ENCODE results near the gene QRICH2.
"Not testable (repeated sequence)": the region's sequence is repeated elsewhere in the genome, so short reads cannot be mapped to it uniquely, and the experiment has no call there.

Gene QRICH2

DNA sequence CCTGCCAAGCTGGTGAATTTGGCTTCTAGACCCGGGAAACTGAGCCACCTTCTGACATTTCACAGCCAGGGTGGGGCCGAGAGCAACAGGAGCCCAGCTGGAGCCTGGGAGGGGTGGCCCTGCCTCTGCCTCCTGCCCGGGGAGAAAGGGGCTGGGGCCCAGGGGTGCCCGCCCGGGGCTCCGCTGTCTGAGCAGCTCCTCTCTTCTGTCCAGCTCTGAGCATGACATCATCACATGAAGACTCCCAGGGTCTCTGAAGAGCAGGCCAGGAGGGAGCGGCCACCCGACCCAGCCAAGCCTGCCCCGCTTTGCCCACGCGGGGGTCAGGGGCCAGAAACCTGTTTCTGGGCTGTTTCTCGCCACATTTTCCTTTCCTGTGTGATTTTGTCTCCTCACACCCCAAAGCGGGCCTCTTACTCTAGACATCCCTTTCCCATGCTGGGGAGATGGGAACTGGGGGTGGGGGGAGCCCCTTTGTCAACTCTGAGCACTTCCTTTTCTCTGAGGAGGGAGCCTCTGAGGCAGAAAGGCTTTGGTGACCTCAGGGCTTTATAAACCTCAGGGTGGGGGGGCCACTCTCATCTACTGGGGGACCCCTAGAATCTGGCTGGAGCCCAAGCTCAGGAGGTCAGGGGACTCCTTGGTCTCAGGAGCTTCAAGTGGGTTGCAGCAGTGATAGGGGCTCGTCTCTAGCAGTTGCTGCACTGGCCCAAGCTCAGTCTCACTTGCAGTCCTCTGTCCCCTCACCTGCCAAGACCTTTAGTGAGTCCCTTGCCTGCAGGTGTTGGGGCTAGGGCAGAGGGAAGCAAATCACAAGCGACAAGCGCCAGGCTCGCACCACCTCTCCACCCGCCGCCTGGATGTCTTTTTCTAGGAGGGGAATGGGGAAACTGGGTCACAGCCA lies 35.3 kb downstream of the QRICH2 start:
- Histone ChIP-seq H3K4me3 (ENCODE audit: insufficient read depth, low read depth, low read length) (no peak overlapping the region), H3K9me3 (ENCODE audit: control insufficient read depth, low read length) (no peaks in the 10 kb centered on the region), H3K27me3 (ENCODE audit: control insufficient read depth, insufficient read depth, low read length, poor library complexity, severe bottlenecking) (no peaks in the 10 kb centered on the region), H3K36me3 (ENCODE audit: control insufficient read depth, insufficient read depth, low read length) (no peaks in the 10 kb centered on the region), H3K4me1 (ENCODE audit: control insufficient read depth, insufficient read depth, low read length) (peaks cover 26% of the 10 kb centered on the region), H3K27ac (ENCODE audit: insufficient read depth, low read depth, low read length, poor library complexity, severe bottlenecking) (peak overlapping the region; percentile 3)
- WGBS, 2 experiments = 86 to 87% methylated on average over 19 of the region's 19 CpGs

DNA sequence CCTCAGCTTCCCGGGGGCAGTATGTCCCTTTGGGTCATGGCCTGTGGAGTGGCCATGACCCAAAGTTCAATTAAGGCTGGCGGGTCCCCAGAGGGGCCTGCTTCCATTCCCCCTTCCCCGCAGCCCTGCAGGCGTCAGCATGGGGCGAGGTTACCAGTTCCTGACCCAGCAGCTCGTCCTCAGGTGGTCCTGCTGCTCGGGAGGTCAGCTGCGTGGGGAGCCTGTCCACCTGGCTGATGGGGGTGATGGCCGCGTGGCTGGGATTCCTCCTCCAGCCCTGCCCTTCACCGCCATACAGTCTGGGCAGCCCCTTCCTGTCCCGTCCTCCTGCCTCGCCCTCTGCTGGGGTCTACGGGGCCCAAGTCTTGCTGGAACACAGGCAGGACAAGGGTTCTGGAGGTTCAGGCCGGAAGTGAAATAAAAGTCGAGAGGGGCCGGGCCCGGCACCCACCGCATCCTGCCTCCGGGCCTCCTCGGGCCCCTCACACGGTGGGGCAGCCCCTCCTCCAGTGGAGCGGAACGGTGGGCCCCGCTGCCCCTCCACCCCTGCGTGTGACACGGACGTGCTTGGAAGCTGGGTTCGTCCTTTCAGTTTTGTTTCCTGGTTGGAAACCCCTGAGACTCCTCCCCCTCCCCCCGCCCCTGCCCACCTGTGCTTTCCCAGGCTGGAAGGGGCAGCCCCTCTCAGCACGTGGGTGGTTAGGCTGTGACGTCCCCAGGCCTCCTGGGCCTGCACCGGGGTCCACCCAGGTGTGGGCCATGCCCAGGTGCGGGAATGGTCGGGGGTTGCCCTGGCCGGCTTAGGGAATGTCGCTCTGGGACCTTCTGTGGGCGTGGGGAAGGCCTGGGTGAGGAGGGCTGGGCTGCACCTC lies 36.2 kb downstream of the QRICH2 start:
- Histone ChIP-seq H3K4me1 (ENCODE audit: control insufficient read depth, insufficient read depth, low read length) (peaks cover 34% of the 10 kb centered on the region), H3K27ac (ENCODE audit: insufficient read depth, low read depth, low read length, poor library complexity, severe bottlenecking) (peak overlapping the region; percentile 3), H3K36me3 (ENCODE audit: control insufficient read depth, insufficient read depth, low read length) (no peaks in the 10 kb centered on the region)

DNA sequence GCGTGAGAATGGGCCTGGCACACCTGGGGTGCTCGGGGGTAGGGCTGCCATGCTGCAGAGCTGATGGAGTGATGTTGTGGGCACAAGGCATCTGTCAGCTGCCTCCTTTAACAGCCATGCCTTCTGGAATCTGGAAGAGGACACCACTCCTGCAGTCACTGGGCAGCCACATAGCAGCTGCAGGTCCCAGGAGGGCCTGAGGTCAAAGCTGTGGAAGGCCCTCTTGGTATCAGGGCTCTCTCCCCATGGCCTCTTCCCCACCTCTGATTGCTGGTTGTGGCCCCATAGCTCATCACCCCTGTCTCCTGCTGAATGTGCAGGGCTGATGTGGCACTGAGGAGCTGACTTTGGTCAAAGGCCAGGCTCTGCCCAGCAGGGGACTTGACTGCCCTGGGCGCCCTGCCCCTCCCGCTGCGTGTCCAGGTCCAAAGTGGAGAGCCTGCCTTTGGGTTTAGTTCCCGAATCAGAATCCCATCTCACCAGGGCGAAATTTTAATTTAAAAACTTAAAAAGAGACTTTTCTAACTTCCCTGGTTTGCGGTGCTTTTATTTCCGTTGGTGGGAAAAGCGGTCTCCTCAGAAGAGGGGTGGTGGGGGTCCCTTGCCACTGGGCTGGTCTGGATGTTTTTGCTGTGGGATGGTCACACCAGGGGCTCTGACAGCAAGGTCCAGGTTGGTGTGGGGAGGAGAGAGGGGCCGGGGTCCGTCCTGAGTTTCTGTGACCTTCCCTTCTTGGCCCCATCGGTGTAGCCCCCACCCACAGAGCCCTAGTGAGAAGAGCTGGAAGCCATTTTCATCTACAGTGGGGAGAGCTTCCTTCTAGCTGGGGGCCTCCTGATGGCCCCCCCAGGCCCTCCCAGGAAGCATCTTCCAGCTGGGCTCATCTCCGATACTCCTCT lies 37.1 kb downstream of the QRICH2 start:
- Histone ChIP-seq H3K27me3 (ENCODE audit: control insufficient read depth, insufficient read depth, low read length, poor library complexity, severe bottlenecking) (no peaks in the 10 kb centered on the region), H3K36me3 (ENCODE audit: control insufficient read depth, insufficient read depth, low read length) (no peaks in the 10 kb centered on the region), H3K4me1 (ENCODE audit: control insufficient read depth, insufficient read depth, low read length) (peaks cover 34% of the 10 kb centered on the region), H3K9me3 (ENCODE audit: control insufficient read depth, low read length) (no peaks in the 10 kb centered on the region), H3K4me3 (ENCODE audit: insufficient read depth, low read depth, low read length) (no peak overlapping the region), H3K27ac (ENCODE audit: insufficient read depth, low read depth, low read length, poor library complexity, severe bottlenecking) (no peak overlapping the region)
- 93 to 95% methylated on average over 13 of the region's 14 CpGs for WGBS, 2 experiments

More for the DNA sequence above, 36.2 kb downstream of the QRICH2 start:
- Histone ChIP-seq H3K9me3 (ENCODE audit: control insufficient read depth, low read length) (no peaks in the 10 kb centered on the region), H3K27me3 (ENCODE audit: control insufficient read depth, insufficient read depth, low read length, poor library complexity, severe bottlenecking) (no peaks in the 10 kb centered on the region), H3K4me3 (ENCODE audit: insufficient read depth, low read depth, low read length) (no peak overlapping the region)
- WGBS, 2 experiments = 64 to 66% methylated on average over 38 of the region's 38 CpGs

DNA sequence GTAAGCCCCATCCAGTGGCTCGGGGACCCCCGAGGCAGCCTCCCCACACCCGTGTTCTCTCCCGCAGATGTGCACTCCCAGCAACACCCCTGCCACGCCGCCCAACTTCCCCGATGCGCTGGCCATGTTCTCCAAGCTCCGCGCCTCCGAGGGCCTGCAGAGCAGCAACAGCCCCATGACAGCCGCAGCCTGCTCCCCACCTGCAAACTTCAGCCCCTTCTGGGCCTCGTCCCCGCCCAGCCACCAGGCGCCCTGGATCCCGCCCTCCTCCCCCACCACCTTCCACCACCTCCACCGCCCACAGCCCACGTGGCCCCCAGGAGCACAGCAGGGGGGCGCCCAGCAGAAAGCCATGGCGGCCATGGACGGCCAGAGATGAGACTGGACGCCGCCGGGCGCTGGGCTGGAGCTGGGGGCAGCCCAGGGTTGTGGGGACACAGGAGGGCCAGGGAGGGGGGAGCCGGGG lies 37.9 kb downstream of the QRICH2 start:
- Histone ChIP-seq H3K4me1 (ENCODE audit: control insufficient read depth, insufficient read depth, low read length) (peaks cover 34% of the 10 kb centered on the region), H3K27ac (ENCODE audit: insufficient read depth, low read depth, low read length, poor library complexity, severe bottlenecking) (no peak overlapping the region), H3K4me3 (ENCODE audit: insufficient read depth, low read depth, low read length) (no peak overlapping the region), H3K9me3 (ENCODE audit: control insufficient read depth, low read length) (no peaks in the 10 kb centered on the region), H3K36me3 (ENCODE audit: control insufficient read depth, insufficient read depth, low read length) (no peaks in the 10 kb centered on the region), H3K27me3 (ENCODE audit: control insufficient read depth, insufficient read depth, low read length, poor library complexity, severe bottlenecking) (no peaks in the 10 kb centered on the region)
- 92 to 93% methylated on average over 22 to 25 of the region's 26 CpGs for WGBS, 2 experiments

DNA sequence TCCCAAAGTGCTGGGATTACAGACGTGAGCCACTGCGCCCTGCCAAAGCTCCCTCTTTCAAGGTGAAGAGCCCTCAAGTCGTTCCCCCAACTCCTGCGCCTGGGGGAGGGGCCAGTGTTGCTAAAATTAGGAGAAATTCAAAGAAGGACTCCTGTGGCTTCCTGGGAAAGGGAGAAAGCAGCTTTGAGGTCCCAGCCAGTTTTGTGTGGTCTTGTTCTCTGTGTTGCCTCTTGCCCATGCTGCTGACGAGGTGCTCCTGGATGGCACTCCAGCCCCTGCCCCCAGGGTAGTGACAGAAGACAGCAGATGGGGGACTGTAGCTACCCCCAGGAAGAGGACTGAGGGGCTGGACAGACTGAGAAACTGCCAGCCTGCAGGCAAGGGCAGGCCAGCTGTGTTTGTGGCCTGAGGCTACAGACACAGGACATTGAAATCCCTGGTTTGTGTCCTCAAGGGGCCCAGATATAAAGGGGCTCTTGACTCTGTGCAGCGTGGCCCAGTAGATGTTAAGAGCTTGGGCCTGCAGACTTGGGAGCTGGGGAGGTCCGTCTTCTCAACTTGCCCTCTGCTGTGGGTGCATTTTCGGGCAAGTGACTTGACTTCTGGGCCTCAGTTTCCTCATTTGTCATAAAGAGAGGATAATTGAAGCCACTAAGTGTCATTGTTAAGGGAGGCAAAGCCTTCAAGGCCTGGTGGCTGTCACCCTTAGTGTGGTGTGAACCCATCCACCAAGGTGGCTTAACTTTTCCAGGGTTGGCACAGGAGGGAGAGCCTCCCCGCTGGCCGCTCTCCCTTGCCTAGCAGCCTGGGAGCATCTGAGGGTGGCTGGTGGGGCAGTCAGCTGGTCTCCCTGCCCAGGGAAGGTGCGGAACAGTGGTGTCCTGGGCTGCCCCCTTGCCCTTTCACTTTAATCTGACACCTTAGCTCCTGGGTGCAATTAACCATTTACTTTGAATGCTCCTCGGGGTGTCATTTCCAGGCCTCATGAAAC lies 38.8 kb downstream of the QRICH2 start:
- 78 to 79% methylated on average over 12 of the region's 12 CpGs for WGBS, 2 experiments
- peaks cover 34% of the 10 kb centered on the region for H3K4me1 ChIP-seq (ENCODE audit: control insufficient read depth, insufficient read depth, low read length)
- no peaks in the 10 kb centered on the region for H3K9me3 ChIP-seq (ENCODE audit: control insufficient read depth, low read length)
- no peaks in the 10 kb centered on the region for H3K36me3 ChIP-seq (ENCODE audit: control insufficient read depth, insufficient read depth, low read length)
- H3K4me3 ChIP-seq (ENCODE audit: insufficient read depth, low read depth, low read length) = no peak overlapping the region
- no peak overlapping the region for H3K27ac ChIP-seq (ENCODE audit: insufficient read depth, low read depth, low read length, poor library complexity, severe bottlenecking)
- H3K27me3 ChIP-seq (ENCODE audit: control insufficient read depth, insufficient read depth, low read length, poor library complexity, severe bottlenecking) = no peaks in the 10 kb centered on the region

DNA sequence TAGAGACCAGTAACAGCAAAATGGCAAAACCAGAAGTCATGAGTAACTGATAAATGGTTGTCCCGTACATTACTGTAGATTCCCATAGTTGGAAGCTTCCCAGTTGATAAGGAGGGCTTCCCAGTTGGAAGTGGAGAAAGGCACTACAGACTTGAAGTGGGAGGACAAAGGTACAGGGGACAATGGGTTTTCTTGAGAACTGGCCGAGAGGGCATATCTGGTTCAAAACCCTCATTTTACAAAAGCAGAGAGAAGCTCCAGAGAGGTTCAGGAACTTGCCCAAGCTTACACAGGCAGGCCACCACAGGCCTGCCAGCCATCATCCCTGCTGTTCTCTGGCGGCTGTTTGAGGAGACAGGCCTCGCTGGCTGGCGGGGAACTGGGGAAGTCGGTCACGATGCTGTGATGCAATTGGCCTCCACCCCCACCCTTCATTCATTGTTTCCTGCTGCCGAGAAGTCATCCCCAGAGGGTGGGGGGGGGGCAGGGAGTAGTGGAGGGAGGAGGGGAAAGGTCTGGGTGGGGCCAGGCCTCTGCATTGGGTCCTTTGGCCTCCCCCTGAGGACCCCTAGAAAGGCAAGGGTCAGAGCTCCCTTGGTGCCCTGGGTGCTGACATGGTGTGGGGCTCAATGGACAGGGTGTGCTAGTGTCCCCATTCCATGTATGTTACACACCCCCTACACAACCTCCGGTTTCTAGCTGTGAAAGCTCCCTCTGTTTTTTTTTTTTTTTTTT lies 39.9 kb downstream of the QRICH2 start:
- H3K27ac ChIP-seq (ENCODE audit: insufficient read depth, low read depth, low read length, poor library complexity, severe bottlenecking) = no peak overlapping the region
- H3K36me3 ChIP-seq (ENCODE audit: control insufficient read depth, insufficient read depth, low read length) = no peaks in the 10 kb centered on the region
- H3K4me3 ChIP-seq (ENCODE audit: insufficient read depth, low read depth, low read length) = no peak overlapping the region
- 52 to 53% methylated on average over 8 to 9 of the region's 9 CpGs for WGBS, 2 experiments
- H3K9me3 ChIP-seq (ENCODE audit: control insufficient read depth, low read length) = no peaks in the 10 kb centered on the region
- no peaks in the 10 kb centered on the region for H3K27me3 ChIP-seq (ENCODE audit: control insufficient read depth, insufficient read depth, low read length, poor library complexity, severe bottlenecking)
- peaks cover 34% of the 10 kb centered on the region for H3K4me1 ChIP-seq (ENCODE audit: control insufficient read depth, insufficient read depth, low read length)

DNA sequence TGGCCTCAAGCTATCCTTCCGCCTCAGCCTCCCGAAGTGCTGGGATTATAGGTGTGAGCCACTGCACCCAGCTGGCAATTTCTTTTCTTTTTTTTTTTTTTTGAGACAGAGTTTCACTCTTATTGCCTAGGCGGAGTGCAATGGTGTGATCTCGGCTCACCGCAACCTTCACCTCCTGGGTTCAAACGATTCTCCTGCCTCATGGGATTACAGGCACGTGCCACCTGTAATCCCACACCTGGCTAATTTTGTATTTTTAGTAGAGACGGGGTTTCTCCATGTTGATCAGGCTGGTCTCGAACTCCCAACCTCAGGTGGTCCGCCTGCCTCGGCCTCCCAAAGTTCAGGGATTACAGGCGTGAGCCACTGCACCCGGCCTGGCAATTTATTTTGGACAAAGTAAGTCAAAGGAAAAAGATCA lies 40.5 kb downstream of the QRICH2 start:
- not testable (repeated sequence) for H3K4me3 ChIP-seq (ENCODE audit: insufficient read depth, low read depth, low read length); H3K36me3 ChIP-seq (ENCODE audit: control insufficient read depth, insufficient read depth, low read length); H3K9me3 ChIP-seq (ENCODE audit: control insufficient read depth, low read length); H3K27ac ChIP-seq (ENCODE audit: insufficient read depth, low read depth, low read length, poor library complexity, severe bottlenecking); H3K27me3 ChIP-seq (ENCODE audit: control insufficient read depth, insufficient read depth, low read length, poor library complexity, severe bottlenecking)
- peaks cover 34% of the 10 kb centered on the region for H3K4me1 ChIP-seq (ENCODE audit: control insufficient read depth, insufficient read depth, low read length)
- WGBS, 2 experiments = 92 to 93% methylated on average over 13 of the region's 13 CpGs

DNA sequence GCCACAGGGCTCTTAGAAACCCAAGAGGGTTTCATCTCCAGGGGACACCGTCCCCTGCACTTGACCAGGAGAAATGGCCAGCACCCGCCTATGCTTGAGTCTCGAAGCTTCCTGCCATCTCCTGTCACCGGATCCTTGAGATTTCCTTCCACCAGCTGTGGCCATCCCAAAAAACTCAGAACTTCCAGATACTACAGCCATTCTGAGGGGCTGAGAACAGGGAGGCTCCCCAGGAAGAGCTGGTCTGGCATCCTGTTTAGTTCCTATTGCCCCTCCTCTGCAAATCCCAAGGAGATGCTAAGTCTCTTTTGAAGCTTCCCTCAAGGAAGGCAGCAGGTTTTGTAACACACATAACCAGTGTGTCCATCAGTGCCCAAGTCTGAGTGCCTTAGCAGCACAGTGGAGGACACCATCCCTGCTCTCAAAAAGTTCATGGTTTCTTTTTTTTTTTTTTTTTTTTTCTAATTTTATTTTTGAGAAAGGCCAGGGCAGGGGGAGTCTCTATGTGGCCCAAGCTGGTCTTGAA lies 41.0 kb downstream of the QRICH2 start:
- peaks cover 30% of the 10 kb centered on the region for H3K4me1 ChIP-seq (ENCODE audit: control insufficient read depth, insufficient read depth, low read length)
- no peaks in the 10 kb centered on the region for H3K9me3 ChIP-seq (ENCODE audit: control insufficient read depth, low read length)
- H3K27me3 ChIP-seq (ENCODE audit: control insufficient read depth, insufficient read depth, low read length, poor library complexity, severe bottlenecking) = no peaks in the 10 kb centered on the region
- H3K4me3 ChIP-seq (ENCODE audit: insufficient read depth, low read depth, low read length) = peak overlapping the region; percentile 74
- H3K36me3 ChIP-seq (ENCODE audit: control insufficient read depth, insufficient read depth, low read length) = no peaks in the 10 kb centered on the region
- no peak overlapping the region for H3K27ac ChIP-seq (ENCODE audit: insufficient read depth, low read depth, low read length, poor library complexity, severe bottlenecking)
- 85 to 97% methylated on average over 4 of the region's 4 CpGs for WGBS, 2 experiments

Data from ectodermal cell (in vitro differentiated cells).